Lower lobe of right lung (tissue), 2 donors: ENCODE data around the gene GON4L. TPM values are rescaled to one million over a fixed set of nuclear protein-coding genes. Genes with fewer than 3 reads are reported as not detected.

ENCODE experiments used
- ATAC-seq, 2 donors: fragments of 200-7000 bp; cut with Tn5 transposase; one replicate each; pipeline ENCODE4 v1.9.1; 2020 to 2022; ENCODE audit warnings: mild to moderate bottlenecking in 2 of 2, moderate library complexity in 2 of 2
- DNase-seq: peaks from one replicate; pipeline ENCODE4 v3.0.0-alpha.2; 2020
- H3K27ac ChIP-seq: fragments of 200-600 bp; one replicate; pipeline ENCODE4 v1.8.0; 2022
- H3K27me3 ChIP-seq: fragments of 200-600 bp; one replicate; pipeline ENCODE4 v1.8.0; 2022; ENCODE audit warnings: low read depth
- H3K36me3 ChIP-seq: fragments of 200-600 bp; one replicate; pipeline ENCODE4 v1.8.0; 2022; ENCODE audit warnings: mild to moderate bottlenecking
- H3K4me1 ChIP-seq: fragments of 200-600 bp; one replicate; pipeline ENCODE4 v1.8.0; 2022
- H3K4me3 ChIP-seq: fragments of 200-600 bp; one replicate; pipeline ENCODE4 v1.8.0; 2022; ENCODE audit warnings: mild to moderate bottlenecking
- H3K9me3 ChIP-seq: fragments of 200-600 bp; one replicate; pipeline ENCODE4 v1.8.0; 2022
- CTCF ChIP-seq: fragments of 200-600 bp; IDR thresholded peaks from one replicate; pipeline ENCODE4 v1.8.0; 2022; ENCODE audit warnings: antibody characterized with exemption, mild to moderate bottlenecking
- intact Hi-C: fragments of 100-400 bp; cut with DNase I; formaldehyde crosslinking; loops from one replicate; pipeline ENCODE4 v1.11.0; 2022
- total RNA-seq: library from RNA; stranded (reverse); fragmentation: NEBNext Ultra II Directional; extraction: Animal tissue kit (Norgen Biotek cat#: 25700); gene quantifications from one replicate; pipeline ENCODE4 v1.2.1, GENCODE V29; 2021
- donor health status: DM: no; HTN: yes; CAD: no; lungs with severe emphysema.

Gene GON4L
- total RNA-seq, 1 donor from 2014 or later: 46.9 TPM

DNA sequence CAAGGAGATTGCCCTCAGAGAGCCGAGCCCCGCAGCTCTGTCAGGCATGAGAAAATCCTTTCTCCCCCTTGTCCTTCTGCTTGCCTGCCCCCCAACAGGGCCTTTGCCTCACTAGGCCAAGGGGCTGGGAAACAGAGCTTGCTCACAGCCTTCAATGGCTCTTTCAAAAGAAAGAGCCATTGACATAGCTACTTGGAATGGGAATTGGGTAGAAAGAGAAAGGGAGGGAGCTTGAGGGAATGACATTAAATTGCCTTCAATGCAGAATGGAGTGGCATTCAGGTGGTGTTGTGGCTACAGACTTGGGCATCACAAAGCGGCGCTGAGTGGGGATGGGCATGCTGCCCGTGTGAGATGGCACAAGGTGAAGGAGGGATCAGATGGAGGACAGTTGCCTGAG, 15.5 kb upstream of the GON4L start:
- H3K4me1 ChIP-seq: no peaks in the 10 kb centered on the region
- no peak for TF ChIP-seq CTCF
- intact Hi-C loops: no loop called here
- H3K27me3 ChIP-seq: no peaks in the 10 kb centered on the region
- H3K9me3 ChIP-seq: no peaks in the 10 kb centered on the region
- H3K27ac ChIP-seq: no peak overlapping the region
- DNase-seq (no peak), ATAC-seq (no peak)
- no peak overlapping the region for H3K4me3 ChIP-seq
- no peaks in the 10 kb centered on the region for H3K36me3 ChIP-seq

- TF ChIP-seq CTCF: no peak
- Histone ChIP-seq H3K4me1 (no peaks in the 10 kb centered on the region), H3K27ac (no peak overlapping the region), H3K36me3 (no peaks in the 10 kb centered on the region), H3K4me3 (no peak overlapping the region), H3K27me3 (no peaks in the 10 kb centered on the region), H3K9me3 (no peaks in the 10 kb centered on the region)
- ATAC-seq (no peak), DNase-seq (no peak)
- intact Hi-C loops: no loop called here
Observed at GRCh38 chr1:155871390-155871789, 14.4 kb upstream of the GON4L start.

DNA sequence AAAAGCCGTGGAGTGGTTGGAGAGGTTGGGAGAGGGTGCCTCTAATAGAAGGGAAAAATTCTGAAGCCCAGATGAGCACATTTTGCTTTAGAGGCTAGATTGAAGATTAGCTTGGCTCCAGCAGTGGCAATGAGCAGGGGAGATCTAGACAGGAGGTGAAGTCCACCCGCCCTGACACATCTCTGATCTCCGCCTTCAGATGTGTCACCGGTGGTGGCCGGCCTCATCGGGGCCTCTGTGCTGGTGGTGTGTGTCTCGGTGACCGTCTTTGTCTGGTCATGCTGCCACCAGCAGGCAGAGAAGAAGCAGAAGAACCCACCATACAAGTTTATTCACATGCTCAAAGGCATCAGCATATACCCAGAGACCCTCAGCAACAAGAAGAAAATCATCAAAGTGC, 10.8 kb upstream of the GON4L start:
- no peak for TF ChIP-seq CTCF
- ATAC-seq (no peak), DNase-seq (no peak)
- Histone ChIP-seq H3K27ac (no peak overlapping the region), H3K36me3 (no peaks in the 10 kb centered on the region), H3K27me3 (no peaks in the 10 kb centered on the region), H3K4me1 (no peaks in the 10 kb centered on the region), H3K4me3 (no peak overlapping the region), H3K9me3 (no peaks in the 10 kb centered on the region)
- intact Hi-C loops: no loop called here

DNA sequence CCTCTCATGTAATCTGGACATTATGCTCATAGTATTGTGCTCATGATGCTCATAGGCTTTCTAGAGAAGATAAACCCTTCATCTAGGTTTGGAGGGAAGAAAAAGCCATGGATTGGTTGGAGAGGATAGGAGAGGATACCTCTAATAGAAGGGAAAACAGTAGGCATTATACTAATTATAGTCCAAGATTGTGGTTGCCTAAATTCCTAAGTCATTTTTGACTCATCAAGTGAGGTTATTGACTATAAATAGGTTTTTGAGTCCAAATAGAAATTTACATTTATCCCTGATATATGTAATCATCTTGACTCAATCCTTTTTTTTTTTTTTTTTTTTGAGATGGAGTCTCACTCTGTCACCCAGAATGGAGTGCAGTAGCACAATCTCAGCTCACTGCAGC, 7.4 kb upstream of the GON4L start:
- no peak overlapping the region for H3K4me3 ChIP-seq
- H3K9me3 ChIP-seq: no peaks in the 10 kb centered on the region
- ATAC-seq (no peak), DNase-seq (no peak)
- TF ChIP-seq CTCF: no peak
- H3K27ac ChIP-seq: no peak overlapping the region
- H3K27me3 ChIP-seq: no peaks in the 10 kb centered on the region
- no peaks in the 10 kb centered on the region for H3K36me3 ChIP-seq
- intact Hi-C loops: no loop called here
- peaks cover 18% of the 10 kb centered on the region for H3K4me1 ChIP-seq

DNA sequence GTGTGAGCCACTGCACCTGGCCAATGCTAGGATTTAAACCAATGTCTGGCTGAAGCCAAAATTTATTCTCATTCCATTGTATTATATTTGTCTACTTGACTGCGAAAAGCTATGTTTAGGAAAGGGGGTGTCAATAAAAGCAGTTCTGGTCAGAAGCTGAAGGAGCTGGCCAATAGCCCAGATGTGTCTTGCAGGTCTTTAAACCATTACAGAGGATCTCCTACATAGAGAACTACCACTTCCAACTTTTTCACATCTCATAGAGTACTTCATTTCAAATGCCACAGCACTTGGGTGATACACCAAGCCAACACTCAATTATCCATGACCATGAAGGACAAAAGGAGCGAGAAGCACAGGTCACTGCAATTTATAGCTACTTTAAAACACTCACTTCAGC, 4.9 kb upstream of the GON4L start:
- Histone ChIP-seq H3K4me1 (peaks cover 37% of the 10 kb centered on the region), H3K27ac (no peak overlapping the region), H3K27me3 (no peaks in the 10 kb centered on the region), H3K4me3 (no peak overlapping the region), H3K9me3 (no peaks in the 10 kb centered on the region), H3K36me3 (no peaks in the 10 kb centered on the region)
- ATAC-seq: no peak
- no peak for DNase-seq
- no peak for TF ChIP-seq CTCF
- intact Hi-C loops: no loop called here

DNA sequence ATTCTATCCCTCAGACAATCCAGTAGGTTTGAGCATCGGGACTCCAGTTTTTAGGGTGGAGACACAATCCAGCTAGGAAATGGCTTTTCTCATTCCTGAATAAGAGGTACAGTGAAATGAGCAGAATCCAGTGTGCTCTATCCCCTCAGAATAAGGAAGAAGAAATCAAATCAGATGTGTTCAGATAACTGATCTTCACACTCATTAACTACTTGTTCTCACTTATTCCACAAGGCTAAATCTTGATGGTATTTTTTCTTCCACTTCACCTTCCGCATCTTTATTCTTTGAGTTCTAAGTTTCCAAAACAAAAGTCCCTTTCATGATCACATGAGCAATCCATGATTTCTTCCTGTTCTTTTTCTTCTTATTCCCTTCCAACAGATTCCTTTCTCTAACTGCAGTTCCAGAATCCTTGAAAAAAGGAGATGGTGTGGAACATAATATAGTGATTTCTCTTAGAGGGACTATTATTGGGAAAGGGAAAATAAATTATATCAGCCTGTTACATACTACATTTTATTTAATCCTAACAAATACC, 4.0 kb upstream of the GON4L start:
- TF ChIP-seq CTCF: no peak
- Histone ChIP-seq H3K27me3 (no peaks in the 10 kb centered on the region), H3K9me3 (no peaks in the 10 kb centered on the region), H3K4me3 (peak overlapping the region; percentile 55), H3K4me1 (peaks cover 43% of the 10 kb centered on the region), H3K27ac (peak overlapping the region; percentile 78), H3K36me3 (no peaks in the 10 kb centered on the region)
- no peak for DNase-seq
- ATAC-seq: no peak
- intact Hi-C loops: no loop called here
